Measurements from ENCODE around the gene RUVBL2. TPM values are rescaled to one million over a fixed set of nuclear protein-coding genes. Genes with fewer than 3 reads are reported as not detected.

RUVBL2 gene
- total and polyA plus RNA-seq, 4 donors, result 29.6 to 80.1 (median 49.6) TPM

DNA sequence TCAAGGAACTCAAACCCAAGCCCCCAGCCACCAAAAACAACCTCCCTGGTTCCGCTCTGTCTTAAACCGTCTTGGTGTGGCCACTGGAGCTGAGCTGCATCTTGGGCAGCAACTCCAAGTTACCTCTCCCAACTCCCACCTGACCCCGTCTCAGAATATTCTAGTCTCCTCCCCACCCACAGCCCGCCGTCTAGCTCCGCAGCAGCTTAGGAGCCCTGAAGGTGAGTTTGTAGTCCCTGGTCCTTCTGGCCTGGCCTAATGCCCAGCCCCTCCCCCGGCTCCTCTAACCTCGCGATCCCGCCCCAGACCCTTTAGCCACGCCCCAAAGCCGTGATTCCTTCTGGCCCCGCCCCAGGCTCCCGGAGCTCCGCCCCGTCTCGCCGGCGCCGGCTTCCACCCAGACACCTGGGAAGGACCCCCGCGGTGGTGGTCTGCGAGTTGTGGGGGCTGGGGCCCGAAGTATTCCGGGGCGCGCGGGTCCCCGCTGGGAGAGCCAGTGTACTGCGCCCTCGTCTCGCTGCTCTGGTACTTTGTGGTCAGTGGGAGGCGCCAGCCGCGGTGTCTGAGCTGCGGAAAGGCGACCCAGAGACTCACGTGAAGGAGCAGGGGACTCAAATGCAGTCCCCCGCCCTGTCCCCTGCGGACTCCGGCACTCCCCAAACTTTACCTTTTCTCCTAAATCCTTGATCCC is 25.7 kb downstream of the RUVBL2 start:
- 19% methylated on average over 41 of the region's 41 CpGs for WGBS
- H3K4me3 ChIP-seq (ENCODE audit: low read depth in 1 of 3, low read length in 3 of 3), result peak overlapping the region in 1 of 3 donors; percentile 35

DNA sequence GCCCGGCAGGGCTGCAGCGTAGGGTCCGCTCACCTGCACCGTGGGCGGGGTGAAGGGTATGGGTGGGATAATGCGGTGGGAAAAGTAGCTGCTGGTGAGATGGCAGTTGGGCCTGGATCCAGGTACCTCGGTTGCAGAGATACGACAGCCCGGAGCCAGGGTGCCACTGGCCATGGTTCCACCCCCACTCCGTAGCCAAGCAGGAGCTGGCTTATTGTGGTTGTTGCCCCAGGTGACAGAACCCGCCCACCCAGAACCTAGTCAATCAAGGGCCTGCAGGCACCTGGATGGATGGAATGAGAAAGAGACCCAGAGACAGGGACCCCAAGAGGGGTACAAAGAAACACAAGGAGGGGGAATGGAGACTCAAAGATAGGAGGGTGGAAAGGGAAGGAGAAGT is 26.7 kb downstream of the RUVBL2 start:
- DNase-seq (ENCODE audit: low spot score), result no peak
- 71% methylated on average over 11 of the region's 11 CpGs for WGBS
- H3K4me3 ChIP-seq (ENCODE audit: low read depth in 1 of 3, low read length in 3 of 3), result no peak overlapping the region

More for the DNA sequence above, 25.7 kb downstream of the RUVBL2 start:
- Histone ChIP-seq H3K4me1 (ENCODE audit: control insufficient read depth in 4 of 4, insufficient read depth in 4 of 4, low read length in 3 of 4) (peaks cover 5 to 22% (median 16%) of the 10 kb centered on the region in 4 donors), H3K9me3 (ENCODE audit: control insufficient read depth in 4 of 4, low read length in 3 of 4) (no peaks in the 10 kb centered on the region), H3K27me3 (ENCODE audit: control insufficient read depth in 4 of 4, insufficient read depth in 4 of 4, low read length in 3 of 4) (no peaks in the 10 kb centered on the region), H3K9ac (ENCODE audit: low read depth in 1 of 2, low read length in 2 of 2) (no peak overlapping the region), H3K27ac (ENCODE audit: low read depth in 1 of 2, low read length in 2 of 2) (no peak overlapping the region), H3K36me3 (ENCODE audit: control insufficient read depth in 4 of 4, insufficient read depth in 3 of 4, low read depth in 1 of 4, low read length in 3 of 4) (peaks cover under 1 to 13% (median 4%) of the 10 kb centered on the region in 4 donors)
- DNase-seq (ENCODE audit: low spot score), result peak; percentile 57
- TF ChIP-seq, protein P1, sequence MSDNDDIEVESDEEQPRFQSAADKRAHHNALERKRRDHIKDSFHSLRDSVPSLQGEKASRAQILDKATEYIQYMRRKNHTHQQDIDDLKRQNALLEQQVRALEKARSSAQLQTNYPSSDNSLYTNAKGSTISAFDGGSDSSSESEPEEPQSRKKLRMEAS (IDR thresholded peaks at IDR 0.05), result no peak
- TF ChIP-seq GABPA (IDR thresholded peaks at IDR 0.05 in 1 of 2, conservative IDR thresholded peaks at IDR 0.05 in 1 of 2), result no peak
- no peak for TF ChIP-seq RXRA (IDR thresholded peaks at IDR 0.05)
- TF ChIP-seq, protein P2, sequence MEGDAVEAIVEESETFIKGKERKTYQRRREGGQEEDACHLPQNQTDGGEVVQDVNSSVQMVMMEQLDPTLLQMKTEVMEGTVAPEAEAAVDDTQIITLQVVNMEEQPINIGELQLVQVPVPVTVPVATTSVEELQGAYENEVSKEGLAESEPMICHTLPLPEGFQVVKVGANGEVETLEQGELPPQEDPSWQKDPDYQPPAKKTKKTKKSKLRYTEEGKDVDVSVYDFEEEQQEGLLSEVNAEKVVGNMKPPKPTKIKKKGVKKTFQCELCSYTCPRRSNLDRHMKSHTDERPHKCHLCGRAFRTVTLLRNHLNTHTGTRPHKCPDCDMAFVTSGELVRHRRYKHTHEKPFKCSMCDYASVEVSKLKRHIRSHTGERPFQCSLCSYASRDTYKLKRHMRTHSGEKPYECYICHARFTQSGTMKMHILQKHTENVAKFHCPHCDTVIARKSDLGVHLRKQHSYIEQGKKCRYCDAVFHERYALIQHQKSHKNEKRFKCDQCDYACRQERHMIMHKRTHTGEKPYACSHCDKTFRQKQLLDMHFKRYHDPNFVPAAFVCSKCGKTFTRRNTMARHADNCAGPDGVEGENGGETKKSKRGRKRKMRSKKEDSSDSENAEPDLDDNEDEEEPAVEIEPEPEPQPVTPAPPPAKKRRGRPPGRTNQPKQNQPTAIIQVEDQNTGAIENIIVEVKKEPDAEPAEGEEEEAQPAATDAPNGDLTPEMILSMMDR (IDR thresholded peaks at IDR 0.05; ENCODE audit: low read depth, low read length, missing input control), result no peak
- no peak for TF ChIP-seq JUND (IDR thresholded peaks at IDR 0.05)
- TF ChIP-seq SP1 (IDR thresholded peaks at IDR 0.05), result no peak
- TF ChIP-seq HNF4G (IDR thresholded peaks at IDR 0.05), result no peak
- TF ChIP-seq, protein P3, sequence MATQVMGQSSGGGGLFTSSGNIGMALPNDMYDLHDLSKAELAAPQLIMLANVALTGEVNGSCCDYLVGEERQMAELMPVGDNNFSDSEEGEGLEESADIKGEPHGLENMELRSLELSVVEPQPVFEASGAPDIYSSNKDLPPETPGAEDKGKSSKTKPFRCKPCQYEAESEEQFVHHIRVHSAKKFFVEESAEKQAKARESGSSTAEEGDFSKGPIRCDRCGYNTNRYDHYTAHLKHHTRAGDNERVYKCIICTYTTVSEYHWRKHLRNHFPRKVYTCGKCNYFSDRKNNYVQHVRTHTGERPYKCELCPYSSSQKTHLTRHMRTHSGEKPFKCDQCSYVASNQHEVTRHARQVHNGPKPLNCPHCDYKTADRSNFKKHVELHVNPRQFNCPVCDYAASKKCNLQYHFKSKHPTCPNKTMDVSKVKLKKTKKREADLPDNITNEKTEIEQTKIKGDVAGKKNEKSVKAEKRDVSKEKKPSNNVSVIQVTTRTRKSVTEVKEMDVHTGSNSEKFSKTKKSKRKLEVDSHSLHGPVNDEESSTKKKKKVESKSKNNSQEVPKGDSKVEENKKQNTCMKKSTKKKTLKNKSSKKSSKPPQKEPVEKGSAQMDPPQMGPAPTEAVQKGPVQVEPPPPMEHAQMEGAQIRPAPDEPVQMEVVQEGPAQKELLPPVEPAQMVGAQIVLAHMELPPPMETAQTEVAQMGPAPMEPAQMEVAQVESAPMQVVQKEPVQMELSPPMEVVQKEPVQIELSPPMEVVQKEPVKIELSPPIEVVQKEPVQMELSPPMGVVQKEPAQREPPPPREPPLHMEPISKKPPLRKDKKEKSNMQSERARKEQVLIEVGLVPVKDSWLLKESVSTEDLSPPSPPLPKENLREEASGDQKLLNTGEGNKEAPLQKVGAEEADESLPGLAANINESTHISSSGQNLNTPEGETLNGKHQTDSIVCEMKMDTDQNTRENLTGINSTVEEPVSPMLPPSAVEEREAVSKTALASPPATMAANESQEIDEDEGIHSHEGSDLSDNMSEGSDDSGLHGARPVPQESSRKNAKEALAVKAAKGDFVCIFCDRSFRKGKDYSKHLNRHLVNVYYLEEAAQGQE (IDR thresholded peaks at IDR 0.05), result no peak
- TF ChIP-seq, protein P4, sequence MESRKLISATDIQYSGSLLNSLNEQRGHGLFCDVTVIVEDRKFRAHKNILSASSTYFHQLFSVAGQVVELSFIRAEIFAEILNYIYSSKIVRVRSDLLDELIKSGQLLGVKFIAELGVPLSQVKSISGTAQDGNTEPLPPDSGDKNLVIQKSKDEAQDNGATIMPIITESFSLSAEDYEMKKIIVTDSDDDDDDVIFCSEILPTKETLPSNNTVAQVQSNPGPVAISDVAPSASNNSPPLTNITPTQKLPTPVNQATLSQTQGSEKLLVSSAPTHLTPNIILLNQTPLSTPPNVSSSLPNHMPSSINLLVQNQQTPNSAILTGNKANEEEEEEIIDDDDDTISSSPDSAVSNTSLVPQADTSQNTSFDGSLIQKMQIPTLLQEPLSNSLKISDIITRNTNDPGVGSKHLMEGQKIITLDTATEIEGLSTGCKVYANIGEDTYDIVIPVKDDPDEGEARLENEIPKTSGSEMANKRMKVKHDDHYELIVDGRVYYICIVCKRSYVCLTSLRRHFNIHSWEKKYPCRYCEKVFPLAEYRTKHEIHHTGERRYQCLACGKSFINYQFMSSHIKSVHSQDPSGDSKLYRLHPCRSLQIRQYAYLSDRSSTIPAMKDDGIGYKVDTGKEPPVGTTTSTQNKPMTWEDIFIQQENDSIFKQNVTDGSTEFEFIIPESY (IDR thresholded peaks at IDR 0.05), result no peak
- TF ChIP-seq RAD21 (IDR thresholded peaks at IDR 0.05), result no peak
- no peak for TF ChIP-seq YY1 (IDR thresholded peaks at IDR 0.05)

More for the DNA sequence above, 26.7 kb downstream of the RUVBL2 start:
- TF ChIP-seq FOXA1 (IDR thresholded peaks at IDR 0.05) (no peak), NR2F2 (IDR thresholded peaks at IDR 0.05) (no peak), EGR1 (IDR thresholded peaks at IDR 0.05; ENCODE audit: low read depth in 2 of 2) (no peak), SP1 (IDR thresholded peaks at IDR 0.05) (no peak), YY1 (IDR thresholded peaks at IDR 0.05) (no peak), RAD21 (IDR thresholded peaks at IDR 0.05) (no peak), GABPA (IDR thresholded peaks at IDR 0.05 in 1 of 2, conservative IDR thresholded peaks at IDR 0.05 in 1 of 2) (no peak), HNF4A (conservative IDR thresholded peaks at IDR 0.05) (no peak)
- TF ChIP-seq, protein P5, sequence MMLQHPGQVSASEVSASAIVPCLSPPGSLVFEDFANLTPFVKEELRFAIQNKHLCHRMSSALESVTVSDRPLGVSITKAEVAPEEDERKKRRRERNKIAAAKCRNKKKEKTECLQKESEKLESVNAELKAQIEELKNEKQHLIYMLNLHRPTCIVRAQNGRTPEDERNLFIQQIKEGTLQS (IDR thresholded peaks at IDR 0.05), result no peak
- TF ChIP-seq, protein P1 (IDR thresholded peaks at IDR 0.05), result no peak
- TF ChIP-seq, protein P4 (IDR thresholded peaks at IDR 0.05), result no peak
- Histone ChIP-seq H3K9me3 (ENCODE audit: control insufficient read depth in 4 of 4, low read length in 3 of 4) (no peaks in the 10 kb centered on the region), H3K9ac (ENCODE audit: low read depth in 1 of 2, low read length in 2 of 2) (no peak overlapping the region), H3K4me1 (ENCODE audit: control insufficient read depth in 4 of 4, insufficient read depth in 4 of 4, low read length in 3 of 4) (peaks cover 5 to 22% (median 16%) of the 10 kb centered on the region in 4 donors), H3K27me3 (ENCODE audit: control insufficient read depth in 4 of 4, insufficient read depth in 4 of 4, low read length in 3 of 4) (no peaks in the 10 kb centered on the region), H3K27ac (ENCODE audit: low read depth in 1 of 2, low read length in 2 of 2) (no peak overlapping the region), H3K36me3 (ENCODE audit: control insufficient read depth in 4 of 4, insufficient read depth in 3 of 4, low read depth in 1 of 4, low read length in 3 of 4) (peaks cover 0 to 4% (median 3%) of the 10 kb centered on the region in 4 donors)
